BE2C (cell line): Measurements from ENCODE around the gene PI16.
A peak's percentile ranks its signal among the peaks of the same experiment; 100 is the strongest.

Source experiments
- DNase-seq: peaks from one replicate; pipeline ENCODE4 v3.0.0-alpha.2; 2020
- H3K27me3 ChIP-seq: fragments of 250-450 bp; sonication (Bioruptor Pico); 2 replicates; pipeline ENCODE4 v1.5.1; 2020; ENCODE audit warnings: mild to moderate bottlenecking
- H3K36me3 ChIP-seq: fragments of 250-450 bp; sonication (Bioruptor Pico); 2 replicates; pipeline ENCODE4 v1.5.1; 2020; ENCODE audit warnings: mild to moderate bottlenecking
- H3K4me1 ChIP-seq: fragments of 250-450 bp; sonication (Bioruptor Pico); 2 replicates; pipeline ENCODE4 v1.5.1; 2020
- H3K4me3 ChIP-seq: 2 replicates; pipeline ENCODE4 v1.5.1; 2011; ENCODE audit warnings: low read depth, low read length
- H3K9me3 ChIP-seq: fragments of 250-450 bp; sonication (Bioruptor Pico); 2 replicates; pipeline ENCODE4 v1.5.1; 2020
- TF ChIP-seq, protein P1 (sequence below): IDR thresholded peaks from 2 replicates; pipeline ENCODE4 v1.5.1; 2012; ENCODE audit warnings: mild to moderate bottlenecking, low read depth, low read length

The PI16 gene

DNA sequence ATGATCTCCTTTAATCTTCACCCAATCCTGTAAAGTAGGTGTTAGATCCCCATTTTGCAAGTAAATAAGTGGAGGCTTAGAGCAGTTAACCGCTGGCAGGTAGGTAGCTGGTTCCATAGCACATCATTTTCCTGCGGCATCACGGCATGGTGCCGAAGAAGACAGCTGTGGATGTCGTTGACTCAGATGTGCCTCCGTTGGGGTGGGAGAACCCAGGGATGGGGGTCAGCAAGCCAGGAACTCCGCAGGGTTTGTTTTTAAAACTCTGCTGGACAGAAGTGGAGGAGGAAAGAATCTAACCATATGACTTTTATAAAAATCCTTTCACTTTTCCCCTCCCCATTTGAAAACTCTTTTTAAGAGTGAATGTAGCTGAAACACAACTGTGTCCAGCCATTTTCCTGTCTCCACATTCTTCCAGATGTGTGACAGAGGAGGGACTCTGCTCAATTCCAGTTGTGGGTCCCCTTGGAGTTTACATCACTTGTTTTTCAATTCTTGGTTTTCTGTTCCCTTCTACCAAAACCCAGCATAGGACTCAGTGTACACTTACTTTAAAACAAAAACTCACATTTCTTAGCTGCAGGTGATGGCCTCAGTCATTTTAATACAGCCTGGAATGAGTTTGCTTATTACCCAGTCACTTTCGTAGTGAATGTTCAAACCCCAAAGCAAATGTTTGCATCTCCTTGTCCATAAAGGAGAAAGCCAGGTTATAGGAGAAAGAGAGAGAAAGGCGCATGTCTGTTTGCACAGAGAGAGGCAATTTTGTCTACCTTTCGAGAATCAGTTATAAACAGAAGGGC lies 27.6 kb upstream of the PI16 start:
- Histone ChIP-seq H3K36me3 (no peaks in the 10 kb centered on the region; the same call in 1 of the 2 replicates), H3K27me3 (no peaks in the 10 kb centered on the region), H3K4me3 (no peak overlapping the region), H3K9me3 (no peaks in the 10 kb centered on the region), H3K4me1 (peaks cover 16% of the 10 kb centered on the region)
- TF ChIP-seq, protein P1, sequence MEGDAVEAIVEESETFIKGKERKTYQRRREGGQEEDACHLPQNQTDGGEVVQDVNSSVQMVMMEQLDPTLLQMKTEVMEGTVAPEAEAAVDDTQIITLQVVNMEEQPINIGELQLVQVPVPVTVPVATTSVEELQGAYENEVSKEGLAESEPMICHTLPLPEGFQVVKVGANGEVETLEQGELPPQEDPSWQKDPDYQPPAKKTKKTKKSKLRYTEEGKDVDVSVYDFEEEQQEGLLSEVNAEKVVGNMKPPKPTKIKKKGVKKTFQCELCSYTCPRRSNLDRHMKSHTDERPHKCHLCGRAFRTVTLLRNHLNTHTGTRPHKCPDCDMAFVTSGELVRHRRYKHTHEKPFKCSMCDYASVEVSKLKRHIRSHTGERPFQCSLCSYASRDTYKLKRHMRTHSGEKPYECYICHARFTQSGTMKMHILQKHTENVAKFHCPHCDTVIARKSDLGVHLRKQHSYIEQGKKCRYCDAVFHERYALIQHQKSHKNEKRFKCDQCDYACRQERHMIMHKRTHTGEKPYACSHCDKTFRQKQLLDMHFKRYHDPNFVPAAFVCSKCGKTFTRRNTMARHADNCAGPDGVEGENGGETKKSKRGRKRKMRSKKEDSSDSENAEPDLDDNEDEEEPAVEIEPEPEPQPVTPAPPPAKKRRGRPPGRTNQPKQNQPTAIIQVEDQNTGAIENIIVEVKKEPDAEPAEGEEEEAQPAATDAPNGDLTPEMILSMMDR, result no peak
- DNase-seq, result no peak

DNA sequence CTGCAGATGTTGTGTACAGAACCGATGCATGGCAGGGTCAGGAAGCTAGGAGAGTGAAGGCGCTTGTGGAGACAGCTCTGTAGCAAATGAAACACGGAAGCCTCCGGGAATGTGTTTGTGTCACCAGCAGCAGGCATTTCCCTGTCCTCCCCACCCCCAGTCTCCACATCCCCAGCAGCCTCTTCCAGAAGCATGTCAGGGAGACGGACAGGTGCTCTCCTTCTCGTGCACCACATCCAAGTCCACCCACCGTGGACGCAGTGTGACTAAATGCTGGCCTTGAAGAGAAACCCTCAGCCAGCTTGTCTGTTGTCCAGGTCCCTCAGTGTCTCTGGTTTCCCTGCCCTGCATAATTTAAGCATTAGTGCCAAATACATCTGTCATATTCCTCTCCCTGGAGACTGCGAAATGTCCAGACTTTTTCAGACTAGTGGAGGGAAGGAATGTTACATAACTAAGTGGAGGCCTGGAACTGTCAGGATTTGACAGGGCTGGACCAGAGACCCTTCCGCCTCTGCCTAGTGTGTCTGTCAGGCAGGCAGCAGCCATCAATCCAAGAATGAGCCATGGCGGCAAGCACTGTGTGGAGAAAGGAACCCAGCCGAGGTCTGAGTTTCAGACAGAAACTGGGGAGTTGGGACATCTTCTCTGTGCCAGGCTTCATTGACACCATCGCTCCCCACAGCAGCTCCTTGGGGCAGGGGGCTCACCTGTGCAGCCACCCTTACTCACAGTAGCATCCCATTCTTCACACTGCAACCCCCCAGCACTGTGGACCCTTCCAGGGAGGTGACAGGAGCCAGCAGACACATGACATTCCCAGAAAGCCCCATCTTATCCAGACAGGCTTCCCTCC lies 26.6 kb upstream of the PI16 start:
- peak; percentile 81 for DNase-seq
- Histone ChIP-seq H3K9me3 (no peaks in the 10 kb centered on the region), H3K4me3 (peak overlapping the region; percentile 43), H3K36me3 (no peaks in the 10 kb centered on the region; the same call in 1 of the 2 replicates), H3K27me3 (no peaks in the 10 kb centered on the region), H3K4me1 (peaks cover 16% of the 10 kb centered on the region)
- TF ChIP-seq, protein P1, result peak; percentile 12; the same call in 1 of the 2 replicates

DNA sequence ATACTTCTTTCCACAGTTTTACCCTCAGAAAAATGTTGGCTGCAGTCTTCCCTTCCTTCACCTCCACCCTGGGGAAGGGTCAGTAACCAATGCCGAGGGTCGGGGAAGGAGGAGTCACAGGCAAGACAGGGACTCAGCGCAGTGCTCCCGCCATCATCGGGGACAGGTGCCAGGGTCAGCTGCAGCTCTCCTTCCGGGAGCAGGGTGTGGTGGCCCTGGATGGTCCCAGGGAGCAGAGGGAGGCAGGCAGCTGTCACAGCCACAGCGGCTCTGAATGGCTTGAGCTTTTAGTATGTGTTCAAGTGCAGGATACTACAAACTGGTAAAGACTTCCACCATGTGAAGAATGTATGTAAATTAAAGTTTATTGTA lies 26.0 kb upstream of the PI16 start:
- DNase-seq, result peak; percentile 25
- Histone ChIP-seq H3K4me1 (peaks cover 16% of the 10 kb centered on the region), H3K36me3 (no peaks in the 10 kb centered on the region; the same call in 1 of the 2 replicates), H3K9me3 (no peaks in the 10 kb centered on the region), H3K4me3 (peak overlapping the region; percentile 43), H3K27me3 (no peaks in the 10 kb centered on the region)
- TF ChIP-seq, protein P1, result no peak

DNA sequence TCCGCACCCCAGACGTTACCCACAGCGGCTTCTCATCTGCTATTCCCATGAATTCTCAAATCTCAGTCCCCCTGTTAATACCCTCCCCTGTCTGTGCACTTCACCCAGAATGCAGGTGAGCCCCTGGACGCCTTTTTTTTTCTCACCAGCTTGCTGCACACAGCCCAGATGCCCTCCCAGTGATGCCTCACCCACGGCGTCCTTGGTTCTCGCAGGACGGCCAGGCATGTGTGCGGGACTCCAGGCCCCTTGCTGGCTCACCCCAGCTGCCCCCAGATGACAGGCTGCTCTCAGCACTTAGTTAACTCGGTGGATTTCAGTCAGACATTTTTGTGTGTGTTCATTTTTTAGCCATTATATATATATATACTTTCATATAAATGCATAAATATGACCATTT lies 25.4 kb upstream of the PI16 start:
- DNase-seq, result peak; percentile 28
- H3K4me1 ChIP-seq, result peaks cover 16% of the 10 kb centered on the region
- H3K27me3 ChIP-seq, result no peaks in the 10 kb centered on the region
- H3K9me3 ChIP-seq, result no peaks in the 10 kb centered on the region
- H3K36me3 ChIP-seq, result no peaks in the 10 kb centered on the region; the same call in 1 of the 2 replicates
- H3K4me3 ChIP-seq, result no peak overlapping the region
- TF ChIP-seq, protein P1, result no peak

DNA sequence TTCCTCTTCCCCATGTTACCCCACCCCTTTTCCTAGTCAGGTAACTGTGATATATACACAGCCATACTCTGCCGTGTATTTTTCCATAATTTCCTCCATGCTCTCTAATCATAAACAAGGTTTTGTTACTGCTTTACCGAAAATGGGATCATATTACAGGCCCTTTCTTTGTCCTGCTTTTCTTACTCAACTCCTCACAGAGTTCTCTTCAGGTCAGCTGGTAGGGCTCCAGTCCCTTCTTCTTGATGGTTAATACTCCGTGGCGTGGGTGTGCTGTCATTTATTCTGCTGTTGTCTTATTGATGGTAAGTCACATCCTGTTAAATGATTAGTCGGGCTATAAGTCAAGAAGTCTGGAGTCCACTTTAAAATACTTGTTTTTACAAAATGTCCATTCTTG lies 24.9 kb upstream of the PI16 start:
- no peaks in the 10 kb centered on the region for H3K27me3 ChIP-seq

More for the DNA sequence above, 24.9 kb upstream of the PI16 start:
- Histone ChIP-seq H3K36me3 (no peaks in the 10 kb centered on the region; the same call in 1 of the 2 replicates), H3K4me3 (no peak overlapping the region), H3K9me3 (no peaks in the 10 kb centered on the region), H3K4me1 (peaks cover 16% of the 10 kb centered on the region)
- TF ChIP-seq, protein P1, result no peak
- DNase-seq, result no peak
